ENCODE measurements around the gene B3GAT1. TPM values are rescaled to one million over a fixed set of nuclear protein-coding genes. Genes with fewer than 3 reads are reported as not detected.

B3GAT1 gene
- total RNA-seq, 2 donors from 2014 or later, result 0.16 TPM; not detected in 1

DNA sequence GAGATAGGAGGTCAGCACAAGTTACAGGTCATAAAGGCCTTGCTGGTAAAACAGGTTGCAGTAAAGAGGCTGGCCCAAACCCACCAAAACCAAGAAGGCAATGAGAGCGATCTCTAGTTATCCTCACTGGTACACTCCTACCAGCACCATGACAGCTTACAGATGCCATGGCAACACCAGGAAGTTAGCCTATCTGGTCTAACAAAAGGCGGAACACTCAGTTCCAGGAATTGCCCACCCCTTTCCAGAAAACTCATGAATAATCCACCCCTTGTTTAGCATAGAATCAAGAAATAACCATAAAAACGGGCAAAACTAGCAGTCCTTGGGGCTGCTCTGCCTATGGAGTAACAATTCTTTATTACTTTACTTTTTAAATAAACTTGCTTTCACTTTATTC, 43.5 kb upstream of the B3GAT1 start:
- no peak overlapping the region for H3K27ac ChIP-seq
- no peak overlapping the region for H3K4me3 ChIP-seq
- TF ChIP-seq, protein P1, sequence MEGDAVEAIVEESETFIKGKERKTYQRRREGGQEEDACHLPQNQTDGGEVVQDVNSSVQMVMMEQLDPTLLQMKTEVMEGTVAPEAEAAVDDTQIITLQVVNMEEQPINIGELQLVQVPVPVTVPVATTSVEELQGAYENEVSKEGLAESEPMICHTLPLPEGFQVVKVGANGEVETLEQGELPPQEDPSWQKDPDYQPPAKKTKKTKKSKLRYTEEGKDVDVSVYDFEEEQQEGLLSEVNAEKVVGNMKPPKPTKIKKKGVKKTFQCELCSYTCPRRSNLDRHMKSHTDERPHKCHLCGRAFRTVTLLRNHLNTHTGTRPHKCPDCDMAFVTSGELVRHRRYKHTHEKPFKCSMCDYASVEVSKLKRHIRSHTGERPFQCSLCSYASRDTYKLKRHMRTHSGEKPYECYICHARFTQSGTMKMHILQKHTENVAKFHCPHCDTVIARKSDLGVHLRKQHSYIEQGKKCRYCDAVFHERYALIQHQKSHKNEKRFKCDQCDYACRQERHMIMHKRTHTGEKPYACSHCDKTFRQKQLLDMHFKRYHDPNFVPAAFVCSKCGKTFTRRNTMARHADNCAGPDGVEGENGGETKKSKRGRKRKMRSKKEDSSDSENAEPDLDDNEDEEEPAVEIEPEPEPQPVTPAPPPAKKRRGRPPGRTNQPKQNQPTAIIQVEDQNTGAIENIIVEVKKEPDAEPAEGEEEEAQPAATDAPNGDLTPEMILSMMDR (IDR thresholded peaks at IDR 0.05), result no peak
- H3K4me1 ChIP-seq, result no peaks in the 10 kb centered on the region
- no peak for DNase-seq (ENCODE audit: low spot score)
- H3K36me3 ChIP-seq, result no peaks in the 10 kb centered on the region
- no peaks in the 10 kb centered on the region for H3K27me3 ChIP-seq
- peaks cover 0 to 16% of the 10 kb centered on the region in 2 donors for H3K9me3 ChIP-seq

DNA sequence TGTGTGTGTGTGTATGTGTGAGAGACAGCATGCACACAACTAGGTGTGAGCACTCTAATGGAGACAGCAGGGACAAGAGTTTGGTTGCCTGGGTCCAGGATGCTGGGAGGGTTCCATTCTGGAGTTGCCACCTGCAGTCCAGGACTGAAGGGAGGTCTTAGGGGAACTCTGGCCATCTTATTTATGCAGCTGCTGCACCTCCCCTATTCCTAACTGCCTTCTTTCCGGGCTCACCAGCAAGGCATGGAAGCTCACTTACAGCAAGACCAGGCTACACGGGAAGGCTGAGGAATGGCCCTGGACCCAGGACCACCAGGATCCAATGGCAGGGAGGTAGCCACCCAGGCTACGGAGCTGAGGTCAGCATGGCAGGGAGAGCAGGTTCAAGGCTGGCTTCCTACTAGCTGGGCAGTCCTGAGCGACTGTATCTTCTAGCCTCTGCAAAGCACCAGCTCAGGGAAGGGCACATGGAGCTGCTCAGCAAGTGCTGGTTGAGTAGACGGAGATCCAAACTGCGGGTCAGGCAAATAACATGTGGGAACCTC, 42.2 kb upstream of the B3GAT1 start:
- H3K27ac ChIP-seq, result no peak overlapping the region
- no peak overlapping the region for H3K4me3 ChIP-seq
- H3K4me1 ChIP-seq, result no peaks in the 10 kb centered on the region
- DNase-seq (ENCODE audit: low spot score), result no peak
- no peaks in the 10 kb centered on the region for H3K36me3 ChIP-seq
- no peaks in the 10 kb centered on the region for H3K27me3 ChIP-seq
- TF ChIP-seq, protein P1 (IDR thresholded peaks at IDR 0.05), result no peak
- peaks cover 0 to 16% of the 10 kb centered on the region in 2 donors for H3K9me3 ChIP-seq

DNA sequence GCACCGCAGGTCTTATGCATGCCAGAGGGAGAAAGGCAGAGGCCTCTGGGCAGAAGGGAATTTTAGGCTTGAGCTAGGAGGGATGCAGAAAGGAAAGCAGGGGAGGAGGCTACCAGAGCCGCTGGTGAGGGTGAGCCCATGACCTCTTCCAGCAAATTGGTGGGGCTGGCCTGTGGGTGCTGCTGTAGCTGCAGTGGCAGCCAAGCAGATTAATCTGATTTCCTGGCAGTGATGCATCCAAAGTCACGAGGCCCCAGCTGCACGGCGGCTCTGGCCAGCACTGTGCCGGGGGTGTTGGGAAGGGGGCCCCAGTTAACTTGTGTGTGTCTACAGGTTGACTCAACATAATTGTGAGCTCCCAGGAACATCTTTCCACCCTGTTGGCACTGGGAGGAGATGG, 41.4 kb upstream of the B3GAT1 start:
- Histone ChIP-seq H3K9me3 (peaks cover 0 to 16% of the 10 kb centered on the region in 2 donors), H3K36me3 (no peaks in the 10 kb centered on the region), H3K4me3 (no peak overlapping the region), H3K27ac (no peak overlapping the region), H3K4me1 (no peaks in the 10 kb centered on the region), H3K27me3 (no peaks in the 10 kb centered on the region)
- TF ChIP-seq, protein P1 (IDR thresholded peaks at IDR 0.05), result no peak
- no peak for DNase-seq (ENCODE audit: low spot score)

DNA sequence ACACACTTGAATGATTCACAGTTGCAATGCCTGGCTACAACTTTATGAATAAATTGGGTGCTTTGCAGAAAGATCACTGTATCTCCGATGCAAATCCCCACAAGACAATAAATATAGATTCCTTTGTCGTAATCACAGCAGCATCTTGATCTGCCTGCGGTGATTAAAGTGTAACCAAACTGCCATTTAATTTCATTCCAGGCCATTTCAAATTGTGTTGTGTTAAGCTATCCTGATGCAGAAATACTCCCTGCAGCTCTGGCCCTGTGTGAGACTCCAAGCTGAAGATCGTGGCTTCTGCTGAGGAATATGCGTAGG, 40.8 kb upstream of the B3GAT1 start:
- H3K4me3 ChIP-seq, result no peak overlapping the region
- H3K9me3 ChIP-seq, result peaks cover 0 to 11% of the 10 kb centered on the region in 2 donors
- TF ChIP-seq, protein P1 (IDR thresholded peaks at IDR 0.05), result no peak
- no peaks in the 10 kb centered on the region for H3K27me3 ChIP-seq
- no peaks in the 10 kb centered on the region for H3K4me1 ChIP-seq
- no peak overlapping the region for H3K27ac ChIP-seq
- no peaks in the 10 kb centered on the region for H3K36me3 ChIP-seq
- DNase-seq (ENCODE audit: low spot score), result no peak

DNA sequence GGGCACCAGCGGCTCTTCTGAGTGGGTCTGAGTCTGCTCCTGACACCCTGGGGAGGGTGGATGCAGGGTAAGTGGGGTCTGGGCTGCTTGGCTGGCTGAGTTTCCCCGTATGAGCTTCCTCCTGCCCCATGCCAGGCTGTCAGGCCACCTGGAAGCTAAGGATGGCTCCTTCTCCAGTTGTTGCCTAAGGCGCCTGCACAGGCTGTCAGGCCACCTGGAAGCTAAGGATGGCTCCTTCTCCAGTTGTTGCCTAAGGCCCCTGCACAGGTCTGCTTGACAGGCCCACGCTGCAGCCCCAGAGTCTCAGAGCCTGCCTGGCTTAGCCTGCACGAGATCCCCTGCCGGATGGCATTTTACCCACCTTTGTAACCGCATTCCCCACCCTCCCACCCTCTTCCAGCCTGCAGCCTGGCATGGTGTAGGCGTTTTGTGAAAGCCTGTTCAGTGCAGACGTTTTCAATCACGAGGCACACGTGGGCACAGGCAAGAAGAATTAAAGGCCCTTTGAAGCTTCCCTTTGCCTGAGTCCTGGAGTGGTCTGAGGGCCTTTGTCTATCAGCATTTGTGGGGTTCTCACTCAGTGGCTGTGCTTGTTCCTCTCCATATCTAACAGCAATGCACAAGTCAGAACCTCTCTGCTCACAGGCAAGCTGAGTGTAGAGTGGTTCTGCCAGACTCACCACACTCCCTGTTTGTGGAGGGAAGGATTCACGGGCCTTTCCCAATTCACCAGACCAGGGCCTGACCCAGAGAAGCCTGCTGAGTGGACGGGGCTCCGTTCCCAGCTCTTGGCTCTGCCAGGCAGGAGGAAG, 40.2 kb upstream of the B3GAT1 start:
- H3K27me3 ChIP-seq, result no peaks in the 10 kb centered on the region
- H3K9me3 ChIP-seq, result peaks cover 0 to 7% of the 10 kb centered on the region in 2 donors
- no peak overlapping the region for H3K27ac ChIP-seq
- DNase-seq (ENCODE audit: low spot score), result no peak
- no peaks in the 10 kb centered on the region for H3K36me3 ChIP-seq
- TF ChIP-seq, protein P1 (IDR thresholded peaks at IDR 0.05), result no peak
- no peaks in the 10 kb centered on the region for H3K4me1 ChIP-seq
- H3K4me3 ChIP-seq, result no peak overlapping the region

Data from right atrium auricular region (tissue), 2 donors.